GM12878 (cell line): ENCODE results near the gene PSMC4.

Source experiments
- CTCF ChIP-seq, 3 experiments: IDR thresholded peaks in 2 of 3; conservative IDR thresholded peaks in 1 of 3; 2 replicates each; pipeline ENCODE4 v1.5.1; 2011; ENCODE audit warnings: low read depth in 3 of 3, low read length in 3 of 3, mild to moderate bottlenecking in 3 of 3, control low read depth in 2 of 3, moderate library complexity in 2 of 3, inconsistent platforms in 1 of 3, mixed read lengths in 1 of 3; ENCODE audit not compliant: control insufficient read depth in 2 of 3, insufficient read depth in 1 of 3; ENCODE audit errors: extremely low read depth in 1 of 3
- POLR2A ChIP-seq: IDR thresholded peaks from 2 replicates; pipeline ENCODE4 v1.6.1; 2011; ENCODE audit warnings: low read depth, mild to moderate bottlenecking, low read length
- PRDM15 ChIP-seq: fragments of 450-650 bp; formaldehyde crosslinking; IDR thresholded peaks from 2 replicates; pipeline ENCODE4 v1.4.0; 2020; ENCODE audit warnings: mild to moderate bottlenecking, moderate library complexity
- REST ChIP-seq: IDR thresholded peaks from 2 replicates; pipeline ENCODE4 v1.6.1; 2012; ENCODE audit warnings: mild to moderate bottlenecking, low read depth, low read length
- RFX5 ChIP-seq: IDR thresholded peaks from 2 replicates; pipeline ENCODE4 v1.6.1; 2011; ENCODE audit warnings: low read depth, low read length, improper control_type of control experiment
- TCF12 ChIP-seq: IDR thresholded peaks from 2 replicates; pipeline ENCODE4 v1.6.1; 2011; ENCODE audit warnings: low read depth, mild to moderate bottlenecking, low read length
- WRNIP1 ChIP-seq: IDR thresholded peaks from 2 replicates; pipeline ENCODE4 v1.6.1; 2011; ENCODE audit warnings: low read depth, low read length, improper control_type of control experiment, borderline replicate concordance

- TF ChIP-seq RFX5, result no peak
- TF ChIP-seq TCF12, result no peak
- TF ChIP-seq POLR2A, result no peak
- TF ChIP-seq PRDM15 (CRISPR knock-in tag), result no peak
- TF ChIP-seq CTCF (IDR thresholded peaks at IDR 0.05 in 2 of 3, conservative IDR thresholded peaks at IDR 0.05 in 1 of 3; ENCODE audit: control insufficient read depth in 2 of 3, extremely low read depth in 1 of 3, insufficient read depth in 1 of 3, low read depth in 3 of 3, low read length in 3 of 3), result no peak
- TF ChIP-seq WRNIP1, result no peak
- TF ChIP-seq REST, result no peak
Measured at GRCh38 chr19:39951686-39952085, 19.3 kb upstream of the PSMC4 start.
